Liver (tissue), 9 donors: ENCODE measurements around the gene FLOT1. TPM values are rescaled to one million over a fixed set of nuclear protein-coding genes. Genes with fewer than 3 reads are reported as not detected.

Experiments
- DNase-seq: peaks from one replicate; pipeline ENCODE4 v3.0.0-alpha.2; 2017; ENCODE audit warnings: low spot score
- H3K27ac ChIP-seq, 2 donors: one replicate each; pipeline ENCODE4 v1.7.0; 2013; ENCODE audit warnings: inconsistent platforms in 2 of 2, low read length in 2 of 2, control low read depth in 1 of 2, low read depth in 1 of 2, mild to moderate bottlenecking in 1 of 2
- H3K27me3 ChIP-seq, 4 donors: one replicate each; pipeline versions ENCODE4 v1.6.1 to v1.7.0; 2013; ENCODE audit warnings: low read length in 3 of 4, inconsistent platforms in 1 of 4, mild to moderate bottlenecking in 1 of 4, moderate library complexity in 1 of 4; ENCODE audit not compliant: control insufficient read depth in 4 of 4, insufficient read depth in 4 of 4
- H3K36me3 ChIP-seq, 4 donors: one replicate each; pipeline versions ENCODE4 v1.6.1 to v1.7.0; 2013; ENCODE audit warnings: low read length in 3 of 4, mild to moderate bottlenecking in 3 of 4, low read depth in 1 of 4, moderate library complexity in 1 of 4; ENCODE audit not compliant: control insufficient read depth in 4 of 4, insufficient read depth in 3 of 4
- H3K4me1 ChIP-seq, 4 donors: one replicate each; pipeline versions ENCODE4 v1.6.1 to v1.7.0; 2013; ENCODE audit warnings: low read length in 3 of 4, mild to moderate bottlenecking in 3 of 4, moderate library complexity in 1 of 4; ENCODE audit not compliant: control insufficient read depth in 4 of 4, insufficient read depth in 4 of 4
- H3K4me3 ChIP-seq, 3 donors: one replicate each; pipeline versions ENCODE4 v1.6.1 to v1.7.0; 2013; ENCODE audit warnings: low read length in 3 of 3, control low read depth in 1 of 3, low read depth in 1 of 3, mild to moderate bottlenecking in 1 of 3
- H3K9ac ChIP-seq, 2 donors: one replicate each; pipeline ENCODE4 v1.7.0; 2013; ENCODE audit warnings: low read length in 2 of 2, mild to moderate bottlenecking in 2 of 2, moderate library complexity in 2 of 2, control low read depth in 1 of 2, low read depth in 1 of 2
- H3K9me3 ChIP-seq, 4 donors: one replicate each; pipeline versions ENCODE4 v1.6.1 to v1.7.0; 2013; ENCODE audit warnings: low read length in 3 of 4; ENCODE audit not compliant: control insufficient read depth in 4 of 4
- EGR1 ChIP-seq, 2 donors: IDR thresholded peaks; 2 replicates each; pipeline ENCODE4 v1.6.1; 2016 to 2018; ENCODE audit warnings: antibody characterized with exemption in 2 of 2, low read depth in 2 of 2
- FOXA1 ChIP-seq: IDR thresholded peaks from 2 replicates; pipeline ENCODE4 v1.6.1; 2016; ENCODE audit warnings: antibody characterized with exemption
- FOXA2 ChIP-seq: IDR thresholded peaks from 2 replicates; pipeline ENCODE4 v1.6.1; 2016; ENCODE audit warnings: antibody characterized with exemption
- HNF4A ChIP-seq, 2 donors: conservative IDR thresholded peaks; 2 replicates each; pipeline ENCODE4 v1.6.1; 2016; ENCODE audit warnings: antibody characterized with exemption in 2 of 2, mild to moderate bottlenecking in 2 of 2
- NR2F2 ChIP-seq: IDR thresholded peaks from 2 replicates; pipeline ENCODE4 v1.6.1; 2016; ENCODE audit warnings: antibody characterized with exemption
- RAD21 ChIP-seq, 2 donors: IDR thresholded peaks; 2 replicates each; pipeline ENCODE4 v1.6.1; 2016; ENCODE audit warnings: antibody characterized with exemption in 2 of 2, mild to moderate bottlenecking in 2 of 2
- RXRA ChIP-seq, 2 donors: IDR thresholded peaks; 2 replicates each; pipeline ENCODE4 v1.6.1; 2017 to 2018; ENCODE audit warnings: antibody characterized with exemption in 2 of 2, mild to moderate bottlenecking in 1 of 2
- TAF1 ChIP-seq: conservative IDR thresholded peaks from 2 replicates; pipeline ENCODE4 v1.6.1; 2016; ENCODE audit warnings: antibody characterized with exemption, mild to moderate bottlenecking
- YY1 ChIP-seq: IDR thresholded peaks from 2 replicates; pipeline ENCODE4 v1.6.1; 2016; ENCODE audit warnings: antibody characterized with exemption, mild to moderate bottlenecking
- WGBS: extraction: QIAGEN DNeasy Blood & Tissue Kit; methylation state at CpG from one replicate; pipeline ENCODE4 v1.1.7; 2013; 5-methylcytosine and 5-hydroxymethylcytosine counted together
- polyA plus RNA-seq, 2 donors: library from polyadenylated mRNA; stranded (reverse) in 1 of 2; unstranded in 1 of 2; fragments of 200-250 nt in 1 of 2; fragments of >200 nt in 1 of 2; fragmentation: Nextera tagmentation in 1 of 2; extraction: Ambion mirVana in 1 of 2; gene quantifications; one replicate each; pipeline versions ENCODE4 v1.2.1 to v1.2.3, GENCODE V29; 2013 to 2015
- total RNA-seq, 2 donors: library from RNA; depleted of rRNA; stranded (reverse); fragments of >200 nt; gene quantifications; one replicate each; pipeline ENCODE4 v1.2.3, GENCODE V29; 2014
- TF ChIP-seq, protein P1 (sequence below): IDR thresholded peaks from 2 replicates; pipeline ENCODE4 v1.6.1; 2016; ENCODE audit warnings: antibody characterized with exemption
- TF ChIP-seq, protein P2 (sequence below): IDR thresholded peaks from 2 replicates; pipeline ENCODE4 v1.6.1; 2016; ENCODE audit warnings: antibody characterized with exemption, mild to moderate bottlenecking
- TF ChIP-seq, protein P3 (sequence below): IDR thresholded peaks from 2 replicates; pipeline ENCODE4 v1.6.1; 2016; ENCODE audit warnings: antibody characterized with exemption
- TF ChIP-seq, protein P4 (sequence below): fragments of 150-350 bp; IDR thresholded peaks from 2 replicates; pipeline ENCODE4 v1.5.1; 2017; ENCODE audit warnings: improper control_type of control experiment, low read depth, low read length; ENCODE audit not compliant: missing input control
- TF ChIP-seq, protein P5 (sequence below): IDR thresholded peaks from 2 replicates; pipeline ENCODE4 v1.6.1; 2016; ENCODE audit warnings: antibody characterized with exemption
- donor health status: healthy.
- donor health status: healthy.
- donor health status: healthy.
- donor health status: healthy.
- donor health status: healthy.

The FLOT1 gene
- total and polyA plus RNA-seq, 4 donors = 38.6 to 99.8 (median 59.5) TPM

DNA sequence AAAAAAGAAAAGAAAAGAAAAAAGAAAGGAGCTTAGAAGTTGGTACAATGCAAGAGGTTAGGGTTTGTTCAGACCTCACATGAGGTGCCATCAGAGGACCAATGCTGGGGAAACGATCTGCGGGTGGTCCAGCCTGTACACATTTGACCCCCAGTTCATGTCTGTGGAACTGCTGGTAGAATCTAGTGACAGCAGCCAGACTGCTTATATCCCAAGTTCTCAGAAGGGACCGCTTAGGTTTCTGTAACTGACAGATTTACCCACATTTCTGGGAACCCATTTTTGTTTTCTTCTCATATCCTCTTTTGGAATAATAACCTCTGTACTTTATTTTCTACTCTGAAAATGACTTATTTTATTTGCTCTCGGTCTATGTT lies 60.7 kb downstream of the FLOT1 start:
- Histone ChIP-seq H3K36me3 (peaks cover 0 to 6% (median under 1%) of the 10 kb centered on the region in 4 donors), H3K4me3 (peak overlapping the region in 1 of 3 donors; percentile 60), H3K4me1 (peaks cover 21 to 84% (median 66%) of the 10 kb centered on the region in 4 donors), H3K9me3 (no peaks in the 10 kb centered on the region), H3K27me3 (no peaks in the 10 kb centered on the region), H3K27ac (peak overlapping the region; percentile 97 to 99), H3K9ac (peak overlapping the region in 1 of 2 donors; percentile 0)
- DNase-seq = no peak
- 62% methylated on average over 4 of the region's 4 CpGs for WGBS
- TF ChIP-seq NR2F2 (no peak), RAD21 (IDR thresholded peaks at IDR 0.05) (no peak), YY1 (no peak), TAF1 (no peak)
- TF ChIP-seq, protein P1, sequence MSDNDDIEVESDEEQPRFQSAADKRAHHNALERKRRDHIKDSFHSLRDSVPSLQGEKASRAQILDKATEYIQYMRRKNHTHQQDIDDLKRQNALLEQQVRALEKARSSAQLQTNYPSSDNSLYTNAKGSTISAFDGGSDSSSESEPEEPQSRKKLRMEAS = no peak

DNA sequence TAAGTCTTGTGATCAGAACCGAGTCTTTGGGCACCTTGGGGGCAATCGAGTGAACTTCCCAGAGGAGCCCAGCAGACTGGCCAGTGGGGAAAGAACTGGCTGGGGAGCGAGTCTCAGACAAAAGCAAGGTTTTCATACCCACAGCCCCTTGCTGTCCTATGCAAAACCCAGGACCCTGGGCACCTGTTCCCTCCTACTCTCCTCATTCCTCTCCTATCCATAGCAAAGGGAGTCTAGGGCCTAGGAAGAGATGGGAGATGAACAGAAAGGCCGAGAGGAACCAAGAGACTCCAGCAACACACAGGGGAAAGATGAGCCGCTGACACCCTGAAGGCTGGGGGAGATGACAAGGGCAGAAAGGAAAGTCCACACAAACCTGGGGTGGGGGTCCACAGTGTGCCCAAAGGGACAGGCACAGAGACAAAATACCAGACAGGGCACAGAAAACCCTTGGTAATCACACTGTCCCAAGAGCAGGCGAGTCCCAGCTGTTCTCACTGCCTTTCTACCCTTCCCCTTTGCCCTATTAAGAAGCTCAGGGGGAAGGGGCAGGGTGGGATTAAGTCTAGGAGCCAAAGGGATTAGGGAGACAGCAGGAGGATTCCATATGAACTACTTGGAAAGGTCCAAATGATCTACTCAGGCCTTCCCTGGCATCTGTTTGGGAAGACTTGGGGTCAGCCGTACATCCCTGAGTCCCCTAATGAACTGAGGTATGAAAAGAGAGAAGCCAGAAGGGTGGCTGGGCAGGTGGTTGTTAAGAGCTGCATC lies 62.5 kb downstream of the FLOT1 start:
- WGBS = 47% methylated on average over 7 of the region's 7 CpGs
- Histone ChIP-seq H3K36me3 (peaks cover 0 to 8% (median 5%) of the 10 kb centered on the region in 4 donors), H3K9me3 (no peaks in the 10 kb centered on the region), H3K4me1 (peaks cover 16 to 82% (median 62%) of the 10 kb centered on the region in 4 donors), H3K9ac (peak overlapping the region; percentile 52 to 86), H3K4me3 (peak overlapping the region; percentile 21 to 44 (median 40)), H3K27me3 (no peaks in the 10 kb centered on the region), H3K27ac (peak overlapping the region; percentile 88)
- TF ChIP-seq HNF4A (conservative IDR thresholded peaks at IDR 0.05) (no peak), EGR1 (IDR thresholded peaks at IDR 0.05; ENCODE audit: low read depth in 2 of 2) (no peak), FOXA1 (no peak), RAD21 (IDR thresholded peaks at IDR 0.05) (no peak), YY1 (no peak), NR2F2 (no peak), RXRA (IDR thresholded peaks at IDR 0.05) (no peak), FOXA2 (no peak), TAF1 (no peak)
- TF ChIP-seq, protein P2, sequence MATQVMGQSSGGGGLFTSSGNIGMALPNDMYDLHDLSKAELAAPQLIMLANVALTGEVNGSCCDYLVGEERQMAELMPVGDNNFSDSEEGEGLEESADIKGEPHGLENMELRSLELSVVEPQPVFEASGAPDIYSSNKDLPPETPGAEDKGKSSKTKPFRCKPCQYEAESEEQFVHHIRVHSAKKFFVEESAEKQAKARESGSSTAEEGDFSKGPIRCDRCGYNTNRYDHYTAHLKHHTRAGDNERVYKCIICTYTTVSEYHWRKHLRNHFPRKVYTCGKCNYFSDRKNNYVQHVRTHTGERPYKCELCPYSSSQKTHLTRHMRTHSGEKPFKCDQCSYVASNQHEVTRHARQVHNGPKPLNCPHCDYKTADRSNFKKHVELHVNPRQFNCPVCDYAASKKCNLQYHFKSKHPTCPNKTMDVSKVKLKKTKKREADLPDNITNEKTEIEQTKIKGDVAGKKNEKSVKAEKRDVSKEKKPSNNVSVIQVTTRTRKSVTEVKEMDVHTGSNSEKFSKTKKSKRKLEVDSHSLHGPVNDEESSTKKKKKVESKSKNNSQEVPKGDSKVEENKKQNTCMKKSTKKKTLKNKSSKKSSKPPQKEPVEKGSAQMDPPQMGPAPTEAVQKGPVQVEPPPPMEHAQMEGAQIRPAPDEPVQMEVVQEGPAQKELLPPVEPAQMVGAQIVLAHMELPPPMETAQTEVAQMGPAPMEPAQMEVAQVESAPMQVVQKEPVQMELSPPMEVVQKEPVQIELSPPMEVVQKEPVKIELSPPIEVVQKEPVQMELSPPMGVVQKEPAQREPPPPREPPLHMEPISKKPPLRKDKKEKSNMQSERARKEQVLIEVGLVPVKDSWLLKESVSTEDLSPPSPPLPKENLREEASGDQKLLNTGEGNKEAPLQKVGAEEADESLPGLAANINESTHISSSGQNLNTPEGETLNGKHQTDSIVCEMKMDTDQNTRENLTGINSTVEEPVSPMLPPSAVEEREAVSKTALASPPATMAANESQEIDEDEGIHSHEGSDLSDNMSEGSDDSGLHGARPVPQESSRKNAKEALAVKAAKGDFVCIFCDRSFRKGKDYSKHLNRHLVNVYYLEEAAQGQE = no peak
- TF ChIP-seq, protein P3, sequence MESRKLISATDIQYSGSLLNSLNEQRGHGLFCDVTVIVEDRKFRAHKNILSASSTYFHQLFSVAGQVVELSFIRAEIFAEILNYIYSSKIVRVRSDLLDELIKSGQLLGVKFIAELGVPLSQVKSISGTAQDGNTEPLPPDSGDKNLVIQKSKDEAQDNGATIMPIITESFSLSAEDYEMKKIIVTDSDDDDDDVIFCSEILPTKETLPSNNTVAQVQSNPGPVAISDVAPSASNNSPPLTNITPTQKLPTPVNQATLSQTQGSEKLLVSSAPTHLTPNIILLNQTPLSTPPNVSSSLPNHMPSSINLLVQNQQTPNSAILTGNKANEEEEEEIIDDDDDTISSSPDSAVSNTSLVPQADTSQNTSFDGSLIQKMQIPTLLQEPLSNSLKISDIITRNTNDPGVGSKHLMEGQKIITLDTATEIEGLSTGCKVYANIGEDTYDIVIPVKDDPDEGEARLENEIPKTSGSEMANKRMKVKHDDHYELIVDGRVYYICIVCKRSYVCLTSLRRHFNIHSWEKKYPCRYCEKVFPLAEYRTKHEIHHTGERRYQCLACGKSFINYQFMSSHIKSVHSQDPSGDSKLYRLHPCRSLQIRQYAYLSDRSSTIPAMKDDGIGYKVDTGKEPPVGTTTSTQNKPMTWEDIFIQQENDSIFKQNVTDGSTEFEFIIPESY = no peak
- TF ChIP-seq, protein P4, sequence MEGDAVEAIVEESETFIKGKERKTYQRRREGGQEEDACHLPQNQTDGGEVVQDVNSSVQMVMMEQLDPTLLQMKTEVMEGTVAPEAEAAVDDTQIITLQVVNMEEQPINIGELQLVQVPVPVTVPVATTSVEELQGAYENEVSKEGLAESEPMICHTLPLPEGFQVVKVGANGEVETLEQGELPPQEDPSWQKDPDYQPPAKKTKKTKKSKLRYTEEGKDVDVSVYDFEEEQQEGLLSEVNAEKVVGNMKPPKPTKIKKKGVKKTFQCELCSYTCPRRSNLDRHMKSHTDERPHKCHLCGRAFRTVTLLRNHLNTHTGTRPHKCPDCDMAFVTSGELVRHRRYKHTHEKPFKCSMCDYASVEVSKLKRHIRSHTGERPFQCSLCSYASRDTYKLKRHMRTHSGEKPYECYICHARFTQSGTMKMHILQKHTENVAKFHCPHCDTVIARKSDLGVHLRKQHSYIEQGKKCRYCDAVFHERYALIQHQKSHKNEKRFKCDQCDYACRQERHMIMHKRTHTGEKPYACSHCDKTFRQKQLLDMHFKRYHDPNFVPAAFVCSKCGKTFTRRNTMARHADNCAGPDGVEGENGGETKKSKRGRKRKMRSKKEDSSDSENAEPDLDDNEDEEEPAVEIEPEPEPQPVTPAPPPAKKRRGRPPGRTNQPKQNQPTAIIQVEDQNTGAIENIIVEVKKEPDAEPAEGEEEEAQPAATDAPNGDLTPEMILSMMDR = no peak
- TF ChIP-seq, protein P1 = no peak
- TF ChIP-seq, protein P5, sequence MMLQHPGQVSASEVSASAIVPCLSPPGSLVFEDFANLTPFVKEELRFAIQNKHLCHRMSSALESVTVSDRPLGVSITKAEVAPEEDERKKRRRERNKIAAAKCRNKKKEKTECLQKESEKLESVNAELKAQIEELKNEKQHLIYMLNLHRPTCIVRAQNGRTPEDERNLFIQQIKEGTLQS = no peak
- DNase-seq = no peak
